Measurements from ENCODE around the gene SLC25A21. TPM values are rescaled to one million over a fixed set of nuclear protein-coding genes. Genes with fewer than 3 reads are reported as not detected.

Gene SLC25A21
- polyA plus RNA-seq, 2 of the 4 experiments (the other 2 are of a cell fraction), result 0.68 to 1.4 TPM

- ChIA-PET CTCF (interaction anchor here (1.6 kb wide), 1 partner anchor 13 kb away, joined by 4 read pairs; no protein-coding TSS in a partner anchor), POLR2A (no interaction called here)
- no peak overlapping the region for H3K4me2 ChIP-seq
- FAIRE-seq (no peak), DNase-seq (ENCODE audit: low read depth in 1 of 2, low spot score in 1 of 2) (no peak), ATAC-seq (no peak)
- no peaks in the 10 kb centered on the region for H3K4me1 ChIP-seq
- H3K9me3 ChIP-seq, result no peaks in the 10 kb centered on the region
- 4% methylated on average over 1 of the region's 1 CpG for WGBS (ENCODE audit: missing lambda C conversion rate)
- no peak overlapping the region for H3K27ac ChIP-seq
- no peak for TF ChIP-seq FOSL2 (IDR thresholded peaks at IDR 0.05)
- no peak for TF ChIP-seq FOSL2 (CRISPR knock-in tag; IDR thresholded peaks at IDR 0.05)
- TF ChIP-seq HES2 (IDR thresholded peaks at IDR 0.05), result no peak
- TF ChIP-seq, protein P1, sequence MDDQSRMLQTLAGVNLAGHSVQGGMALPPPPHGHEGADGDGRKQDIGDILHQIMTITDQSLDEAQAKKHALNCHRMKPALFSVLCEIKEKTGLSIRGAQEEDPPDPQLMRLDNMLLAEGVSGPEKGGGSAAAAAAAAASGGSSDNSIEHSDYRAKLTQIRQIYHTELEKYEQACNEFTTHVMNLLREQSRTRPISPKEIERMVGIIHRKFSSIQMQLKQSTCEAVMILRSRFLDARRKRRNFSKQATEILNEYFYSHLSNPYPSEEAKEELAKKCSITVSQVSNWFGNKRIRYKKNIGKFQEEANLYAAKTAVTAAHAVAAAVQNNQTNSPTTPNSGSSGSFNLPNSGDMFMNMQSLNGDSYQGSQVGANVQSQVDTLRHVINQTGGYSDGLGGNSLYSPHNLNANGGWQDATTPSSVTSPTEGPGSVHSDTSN (IDR thresholded peaks at IDR 0.05), result no peak
- no peak for TF ChIP-seq MAX (IDR thresholded peaks at IDR 0.05)
- TF ChIP-seq REST (IDR thresholded peaks at IDR 0.05), result no peak
- H3K4me3 ChIP-seq, result no peak overlapping the region
Measured at GRCh38 chr14:36843410-36843809, 329.0 kb downstream of the SLC25A21 start.

- DNase-seq (ENCODE audit: low read depth in 1 of 2, low spot score in 1 of 2) (no peak), ATAC-seq (no peak), FAIRE-seq (no peak)
- POLR2A ChIA-PET, result no interaction called here
- H3K4me1 ChIP-seq, result no peaks in the 10 kb centered on the region
- CTCF ChIA-PET, result interaction anchor here (0.8 kb wide), 1 partner anchor 18 kb away, joined by 3 read pairs; no protein-coding TSS in a partner anchor
- no peak overlapping the region for H3K27ac ChIP-seq
- H3K4me2 ChIP-seq, result no peak overlapping the region
- WGBS (ENCODE audit: missing lambda C conversion rate), result 61% methylated on average over 2 of the region's 2 CpGs
- no peaks in the 10 kb centered on the region for H3K9me3 ChIP-seq
- TF ChIP-seq MAX (IDR thresholded peaks at IDR 0.05) (no peak), RCOR1 (IDR thresholded peaks at IDR 0.05; ENCODE audit: low read depth, low read length) (no peak), HOXB13 (CRISPR knock-in tag; IDR thresholded peaks at IDR 0.05; ENCODE audit: low read depth) (no peak), HES2 (IDR thresholded peaks at IDR 0.05) (no peak), CBX2 (IDR thresholded peaks at IDR 0.05; ENCODE audit: borderline replicate concordance, low read depth) (no peak), RARB (CRISPR knock-in tag; IDR thresholded peaks at IDR 0.05) (no peak), ZC3H11A (IDR thresholded peaks at IDR 0.05) (no peak), POLR2A (IDR thresholded peaks at IDR 0.05; ENCODE audit: low read length) (no peak), FOSL2 (IDR thresholded peaks at IDR 0.05) (no peak), FOSL2 (CRISPR knock-in tag; IDR thresholded peaks at IDR 0.05) (no peak), HOXA7 (CRISPR knock-in tag; IDR thresholded peaks at IDR 0.05) (no peak), TFCP2L1 (CRISPR knock-in tag; IDR thresholded peaks at IDR 0.05) (no peak), USF2 (IDR thresholded peaks at IDR 0.05) (no peak), RFX5 (IDR thresholded peaks at IDR 0.05) (no peak), ESRRA (IDR thresholded peaks at IDR 0.05; ENCODE audit: borderline replicate concordance, low read length) (no peak), CHD2 (IDR thresholded peaks at IDR 0.05; ENCODE audit: low read length, partially characterized antibody) (no peak), CBX8 (IDR thresholded peaks at IDR 0.05) (no peak), FOXS1 (CRISPR knock-in tag; IDR thresholded peaks at IDR 0.05) (no peak), GATA3 (IDR thresholded peaks at IDR 0.05; ENCODE audit: borderline replicate concordance) (no peak), EHMT2 (IDR thresholded peaks at IDR 0.05; ENCODE audit: low read depth) (no peak), RNF2 (IDR thresholded peaks at IDR 0.05; ENCODE audit: borderline replicate concordance, low read depth) (no peak)
- H3K4me3 ChIP-seq, result no peak overlapping the region
Measured at GRCh38 chr14:36835128-36835527, 337.3 kb downstream of the SLC25A21 start.
